OCI-M2 (cell line): ENCODE results near the gene ADCK2.
"Not testable (repeated sequence)": the region's sequence is repeated elsewhere in the genome, so short reads cannot be mapped to it uniquely, and the experiment has no call there.

Experiments used
- DNase-seq: peaks from one replicate; lab custom pipeline; 2025; ENCODE audit not compliant: unreplicated experiment; lab: John Stamatoyannopoulos, UW

The ADCK2 gene

GRCh38 chr7:140743255-140743654, 70.5 kb downstream of the ADCK2 start:
- DNase-seq: not testable (repeated sequence)

GRCh38 chr7:140744005-140744404, 71.3 kb downstream of the ADCK2 start:
- DNase-seq: no peak
